Hepatocyte (in vitro differentiated cells): Measurements from ENCODE around the gene GAL3ST2.

Source experiments
- EZH2 ChIP-seq: fragments of 200-600 bp; sonication (generic); IDR thresholded peaks from 2 replicates; pipeline ENCODE4 v1.6.1; 2016; ENCODE audit warnings: antibody characterized with exemption, mild to moderate bottlenecking, borderline replicate concordance
- EZH2phosphoT487 ChIP-seq: fragments of 200-600 bp; sonication (generic); IDR thresholded peaks from one replicate; pipeline ENCODE4 v1.6.1; 2018; ENCODE audit warnings: antibody characterized with exemption, mild to moderate bottlenecking, low read depth, moderate library complexity; ENCODE audit not compliant: unreplicated experiment, severe bottlenecking

GRCh38 chr2:241812730-241813643 is 36.4 kb downstream of the GAL3ST2 start:
- TF ChIP-seq EZH2phosphoT487 (no peak), EZH2 (no peak)
